OCI-LY1 (cell line): ENCODE data around the gene CDC42BPB.

Source experiments
- EZH2 ChIP-seq: fragments of 200-600 bp; sonication (generic), shearing (Covaris generic); IDR thresholded peaks from 2 replicates; pipeline ENCODE4 v1.8.0; 2017; ENCODE audit warnings: borderline replicate concordance, mixed run types, mild to moderate bottlenecking, antibody characterized with exemption, low read length, moderate library complexity, mixed read lengths
- TF ChIP-seq, protein P1 (sequence below): fragments of 200-600 bp; sonication (generic), shearing (Covaris generic); IDR thresholded peaks from 2 replicates; pipeline ENCODE4 v1.5.1; 2017; ENCODE audit warnings: mild to moderate bottlenecking, antibody characterized with exemption, low read length, moderate library complexity, mixed read lengths

GRCh38 chr14:102971836-102972606 lies 85.3 kb downstream of the CDC42BPB start:
- TF ChIP-seq, protein P1, sequence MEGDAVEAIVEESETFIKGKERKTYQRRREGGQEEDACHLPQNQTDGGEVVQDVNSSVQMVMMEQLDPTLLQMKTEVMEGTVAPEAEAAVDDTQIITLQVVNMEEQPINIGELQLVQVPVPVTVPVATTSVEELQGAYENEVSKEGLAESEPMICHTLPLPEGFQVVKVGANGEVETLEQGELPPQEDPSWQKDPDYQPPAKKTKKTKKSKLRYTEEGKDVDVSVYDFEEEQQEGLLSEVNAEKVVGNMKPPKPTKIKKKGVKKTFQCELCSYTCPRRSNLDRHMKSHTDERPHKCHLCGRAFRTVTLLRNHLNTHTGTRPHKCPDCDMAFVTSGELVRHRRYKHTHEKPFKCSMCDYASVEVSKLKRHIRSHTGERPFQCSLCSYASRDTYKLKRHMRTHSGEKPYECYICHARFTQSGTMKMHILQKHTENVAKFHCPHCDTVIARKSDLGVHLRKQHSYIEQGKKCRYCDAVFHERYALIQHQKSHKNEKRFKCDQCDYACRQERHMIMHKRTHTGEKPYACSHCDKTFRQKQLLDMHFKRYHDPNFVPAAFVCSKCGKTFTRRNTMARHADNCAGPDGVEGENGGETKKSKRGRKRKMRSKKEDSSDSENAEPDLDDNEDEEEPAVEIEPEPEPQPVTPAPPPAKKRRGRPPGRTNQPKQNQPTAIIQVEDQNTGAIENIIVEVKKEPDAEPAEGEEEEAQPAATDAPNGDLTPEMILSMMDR: no peak
- no peak for TF ChIP-seq EZH2
